Astrocyte of the cerebellum (primary cell): ENCODE data around the gene NXPH4.
A peak's percentile ranks its signal among the peaks of the same experiment; 100 is the strongest.

Experiments
- DNase-seq: peaks from one replicate; pipeline ENCODE4 v3.0.0-alpha.2; 2011; ENCODE audit warnings: low read depth
- H3K4me3 ChIP-seq: 2 replicates; pipeline ENCODE4 v1.5.1; 2011; ENCODE audit warnings: mild to moderate bottlenecking, low read depth, low read length, moderate library complexity
- in situ Hi-C: cut with HindIII; loops from 2 replicates; pipeline ENCODE4 v1.10.0; 2017; ENCODE audit warnings: low sequenced_read_pairs
- TF ChIP-seq, protein P1 (sequence below): IDR thresholded peaks from 2 replicates; pipeline ENCODE4 v1.5.1; 2012; ENCODE audit warnings: low read length, low read depth, moderate library complexity, mild to moderate bottlenecking; ENCODE audit errors: missing control alignments

Gene NXPH4

DNA sequence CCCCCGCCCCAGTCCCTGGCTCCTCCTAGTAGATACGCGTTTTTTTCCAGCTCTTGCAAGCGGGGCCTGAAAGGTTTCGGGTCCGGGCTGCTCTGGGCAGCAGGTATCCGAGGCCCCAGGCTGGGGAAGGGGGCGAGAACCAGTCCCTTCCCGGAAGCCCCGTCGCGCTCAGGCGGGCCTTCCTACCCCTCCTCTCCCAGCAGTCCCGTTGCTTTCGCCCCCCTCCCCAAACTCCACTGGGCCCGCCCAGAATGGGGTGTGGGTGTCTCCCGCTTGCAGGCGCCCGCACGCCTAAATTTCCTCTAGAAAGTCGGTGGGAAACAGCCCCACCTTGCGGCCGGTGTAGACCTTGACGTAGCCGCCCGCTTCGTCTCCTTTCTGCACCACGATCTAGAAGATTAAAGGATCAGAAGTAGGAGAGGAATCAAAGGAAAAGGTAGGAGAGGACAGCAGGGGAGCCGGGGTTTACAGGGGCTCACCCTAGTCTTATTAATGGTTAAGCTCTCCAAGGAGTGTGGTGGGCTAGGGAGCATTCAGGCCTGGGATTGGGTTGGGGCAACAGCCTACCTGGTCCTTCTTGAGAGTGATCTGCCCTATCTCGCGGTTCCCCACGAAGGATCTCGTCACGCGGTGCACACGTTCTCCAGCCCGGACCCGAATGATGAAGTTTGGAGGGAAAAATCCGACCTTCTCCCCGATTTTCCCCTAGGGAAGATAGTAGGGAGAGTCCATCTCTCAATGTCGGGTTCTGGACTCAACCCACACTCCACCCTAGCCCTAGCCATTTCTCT, 27.1 kb downstream of the NXPH4 start:
- peak overlapping the region; percentile 30 for H3K4me3 ChIP-seq
- peak; percentile 23 for DNase-seq
- TF ChIP-seq, protein P1, sequence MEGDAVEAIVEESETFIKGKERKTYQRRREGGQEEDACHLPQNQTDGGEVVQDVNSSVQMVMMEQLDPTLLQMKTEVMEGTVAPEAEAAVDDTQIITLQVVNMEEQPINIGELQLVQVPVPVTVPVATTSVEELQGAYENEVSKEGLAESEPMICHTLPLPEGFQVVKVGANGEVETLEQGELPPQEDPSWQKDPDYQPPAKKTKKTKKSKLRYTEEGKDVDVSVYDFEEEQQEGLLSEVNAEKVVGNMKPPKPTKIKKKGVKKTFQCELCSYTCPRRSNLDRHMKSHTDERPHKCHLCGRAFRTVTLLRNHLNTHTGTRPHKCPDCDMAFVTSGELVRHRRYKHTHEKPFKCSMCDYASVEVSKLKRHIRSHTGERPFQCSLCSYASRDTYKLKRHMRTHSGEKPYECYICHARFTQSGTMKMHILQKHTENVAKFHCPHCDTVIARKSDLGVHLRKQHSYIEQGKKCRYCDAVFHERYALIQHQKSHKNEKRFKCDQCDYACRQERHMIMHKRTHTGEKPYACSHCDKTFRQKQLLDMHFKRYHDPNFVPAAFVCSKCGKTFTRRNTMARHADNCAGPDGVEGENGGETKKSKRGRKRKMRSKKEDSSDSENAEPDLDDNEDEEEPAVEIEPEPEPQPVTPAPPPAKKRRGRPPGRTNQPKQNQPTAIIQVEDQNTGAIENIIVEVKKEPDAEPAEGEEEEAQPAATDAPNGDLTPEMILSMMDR = peak; percentile 81
- in situ Hi-C loops = no loop called here

DNA sequence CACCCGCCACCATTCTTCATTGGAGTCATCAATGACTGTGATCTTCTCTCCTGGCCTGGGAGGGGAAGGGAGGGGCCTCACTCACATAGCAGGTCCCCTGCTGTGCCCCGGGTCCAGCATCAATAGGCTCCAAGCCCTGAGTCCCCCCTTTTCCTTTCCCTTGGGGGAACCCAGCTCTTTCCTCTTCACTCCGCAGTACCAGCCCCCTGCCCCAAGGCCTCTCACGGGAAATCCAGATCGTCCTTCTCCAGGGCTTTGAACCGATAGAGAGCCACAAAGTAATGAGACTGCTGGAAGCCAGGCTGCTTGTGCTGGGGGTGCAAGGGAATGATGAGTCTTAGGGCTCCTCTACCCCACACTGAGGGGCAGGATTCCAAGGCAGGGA, 27.7 kb downstream of the NXPH4 start:
- TF ChIP-seq, protein P1 = no peak
- in situ Hi-C loops = no loop called here
- DNase-seq = no peak
- H3K4me3 ChIP-seq = no peak overlapping the region

DNA sequence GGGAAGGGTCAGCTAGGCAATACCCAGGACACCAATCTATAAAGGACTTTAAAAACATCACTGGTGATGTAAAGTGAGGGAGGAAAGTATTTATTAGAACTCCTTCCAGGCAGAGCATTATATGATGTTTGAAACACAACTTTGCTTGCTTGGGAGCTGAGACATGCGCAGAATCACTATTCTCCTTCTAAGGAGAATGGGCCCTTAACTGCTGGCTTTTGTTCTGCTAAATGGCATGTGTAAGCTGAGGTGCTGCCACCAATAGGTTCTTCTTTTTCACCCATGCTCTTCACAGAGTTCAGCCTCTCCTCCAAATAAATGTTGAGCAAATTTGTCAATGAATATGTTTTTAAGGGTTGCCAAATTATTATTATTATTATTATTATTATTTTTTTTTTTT, 30.4 kb downstream of the NXPH4 start:
- in situ Hi-C loops = no loop called here
- no peak overlapping the region for H3K4me3 ChIP-seq
- TF ChIP-seq, protein P1 = no peak
- no peak for DNase-seq

DNA sequence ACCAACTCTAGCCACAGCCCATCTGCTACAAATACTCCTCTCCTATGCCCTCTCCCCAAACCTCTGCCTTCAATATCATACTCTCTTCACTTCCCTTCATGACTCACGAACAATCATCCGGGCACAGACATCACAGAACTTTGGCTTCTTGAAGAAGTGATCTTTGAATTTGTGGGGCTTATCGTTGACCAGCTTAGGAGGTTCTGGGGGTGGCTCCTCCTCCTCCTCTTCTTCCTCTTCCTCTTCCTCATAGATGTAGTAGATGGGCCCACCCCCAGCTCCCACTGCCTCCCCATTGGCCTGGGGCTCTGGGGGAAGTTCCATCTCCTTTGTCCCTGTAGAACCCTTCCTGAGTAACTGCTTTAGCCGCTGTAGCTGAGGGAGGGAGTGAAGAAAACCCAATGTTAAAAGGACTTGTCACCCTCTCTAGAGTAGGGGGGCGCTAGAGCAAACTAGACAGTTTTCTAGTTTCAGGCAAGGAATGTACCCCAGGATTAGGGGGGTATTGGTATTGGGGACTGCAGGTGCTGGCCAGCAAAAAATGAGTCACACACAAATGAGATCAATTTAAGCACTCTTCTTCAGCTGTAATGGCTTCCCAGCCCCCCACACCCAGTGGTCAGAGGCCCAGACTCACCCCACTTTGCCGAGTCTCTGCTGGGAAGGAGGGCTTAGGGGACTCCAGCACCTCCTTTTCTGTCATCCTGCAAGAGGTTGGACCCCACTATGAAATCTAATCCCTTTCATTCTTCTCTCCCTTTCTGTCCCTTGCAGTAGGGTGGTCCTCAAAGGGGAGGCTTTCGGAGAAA, 32.5 kb downstream of the NXPH4 start:
- TF ChIP-seq, protein P1 = no peak
- in situ Hi-C loops = no loop called here
- DNase-seq = no peak
- no peak overlapping the region for H3K4me3 ChIP-seq

DNA sequence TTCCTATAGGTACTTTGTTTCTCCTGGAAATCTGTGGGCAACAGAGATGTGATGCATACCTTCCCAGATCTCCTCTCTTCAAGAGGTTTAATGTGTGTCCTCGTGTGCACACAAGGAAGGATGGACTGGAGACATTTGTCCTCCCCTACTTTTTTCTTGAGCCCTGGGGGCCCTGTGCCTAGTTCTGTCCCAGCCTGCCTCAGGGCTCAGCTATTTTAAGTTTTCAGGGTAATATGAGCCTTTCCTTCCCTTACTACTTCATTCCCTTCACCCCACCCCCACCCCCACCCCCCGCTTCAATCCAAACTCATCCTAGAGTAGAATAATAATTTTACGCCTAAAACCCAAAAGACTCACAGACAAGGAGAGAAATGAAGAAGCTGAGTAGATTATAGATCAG, 33.9 kb downstream of the NXPH4 start:
- TF ChIP-seq, protein P1 = no peak
- DNase-seq = no peak
- in situ Hi-C loops = no loop called here
- H3K4me3 ChIP-seq = no peak overlapping the region

DNA sequence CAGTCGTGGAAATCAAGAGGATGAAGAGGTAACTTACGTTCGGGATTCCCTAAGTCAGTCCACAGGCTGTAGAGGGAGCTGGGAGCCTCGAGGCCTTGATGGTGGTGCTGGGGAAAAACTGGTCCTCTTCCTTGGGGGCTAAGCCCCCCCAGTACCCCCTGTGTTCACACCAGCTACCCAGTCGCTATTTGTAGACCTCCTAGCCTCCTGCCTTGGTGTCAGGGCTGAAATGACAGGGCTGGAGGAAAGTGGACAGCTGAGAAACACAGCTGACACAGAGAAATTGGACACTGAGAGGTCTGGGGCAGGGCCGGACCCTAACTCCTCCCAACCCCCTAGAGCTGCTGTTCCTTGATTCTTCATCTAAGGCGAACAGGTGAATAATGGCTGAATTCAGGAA, 34.4 kb downstream of the NXPH4 start, which contains the start of gene STAC3:
STAC3 (minus strand) TSS at position 232 of the 400 bp plus-strand sequence. CDS start 1,551 bp downstream, outside the sequence.
- H3K4me3 ChIP-seq = no peak within 1 kb of the TSS
- in situ Hi-C loops = no loop called here
- DNase-seq = no peak
- TF ChIP-seq, protein P1 = no peak
